ENCODE measurements around the gene GLUL.
"Not testable (repeated sequence)": the region's sequence is repeated elsewhere in the genome, so short reads cannot be mapped to it uniquely, and the experiment has no call there.

GLUL gene

DNA sequence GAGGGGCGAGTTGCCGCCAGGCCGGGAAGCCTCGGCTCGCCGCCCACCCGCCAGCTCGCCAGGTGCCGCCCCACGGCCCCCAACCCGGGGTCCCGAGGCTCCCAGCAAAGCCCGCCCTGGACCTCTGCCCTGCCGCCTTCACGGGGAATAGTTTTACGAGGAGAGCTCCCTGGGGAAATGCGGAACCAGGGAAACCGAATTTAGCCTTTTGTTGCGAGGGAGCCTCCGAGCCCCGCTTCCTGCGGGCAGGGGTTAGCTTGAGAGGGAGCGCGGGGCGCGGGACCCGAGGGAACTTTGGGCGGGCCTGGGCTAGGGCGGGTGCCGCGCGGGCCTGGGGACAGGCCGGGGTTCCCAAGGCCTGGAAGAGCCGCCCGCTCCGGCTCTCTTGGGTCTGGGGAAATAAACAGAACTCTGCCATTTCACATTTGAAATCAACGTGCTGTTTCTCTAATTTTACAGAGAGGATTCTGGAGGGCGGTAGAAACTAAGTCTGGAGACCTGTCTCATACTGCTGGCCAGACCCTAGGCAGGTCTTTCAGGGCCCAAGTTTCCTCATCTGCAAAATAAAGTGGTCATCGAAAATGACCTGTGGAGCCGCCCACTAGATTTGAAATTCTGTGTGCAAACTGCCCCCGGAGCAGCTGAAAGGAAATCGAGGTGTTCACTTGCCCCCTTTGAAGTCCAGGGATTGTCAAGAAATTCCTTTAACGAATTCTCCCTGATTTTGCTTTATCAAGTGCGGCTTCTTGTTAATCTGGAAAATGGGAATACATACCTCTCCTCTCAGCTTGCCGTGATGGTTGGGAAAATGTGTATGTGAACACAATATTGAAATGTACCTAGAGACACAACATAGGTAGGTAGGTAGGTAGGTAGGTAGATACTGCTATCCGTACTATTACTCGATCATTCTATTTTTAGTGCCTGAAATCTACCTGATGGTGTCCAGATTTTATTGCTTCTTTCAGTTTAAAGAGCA, 749 bp upstream of the GLUL start:
- DNase-seq: peak; percentile 66

DNA sequence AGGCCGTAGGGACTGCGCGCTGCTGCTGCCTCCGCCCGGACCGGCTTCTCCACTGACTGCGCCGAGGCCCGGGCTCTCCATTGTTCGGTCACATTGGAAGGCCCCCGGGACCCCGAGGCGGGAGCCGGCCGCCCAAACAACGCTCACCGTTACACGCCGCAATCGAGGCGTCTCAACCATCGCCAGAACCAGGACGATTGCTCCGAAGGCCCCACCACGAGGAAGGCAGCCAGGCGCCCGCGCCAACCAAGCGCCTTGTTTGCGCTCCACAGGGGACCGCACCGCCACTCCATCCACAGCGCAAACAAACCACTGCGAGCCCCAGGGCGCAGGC, 595 bp downstream of the GLUL start:
- no peak for DNase-seq

DNA sequence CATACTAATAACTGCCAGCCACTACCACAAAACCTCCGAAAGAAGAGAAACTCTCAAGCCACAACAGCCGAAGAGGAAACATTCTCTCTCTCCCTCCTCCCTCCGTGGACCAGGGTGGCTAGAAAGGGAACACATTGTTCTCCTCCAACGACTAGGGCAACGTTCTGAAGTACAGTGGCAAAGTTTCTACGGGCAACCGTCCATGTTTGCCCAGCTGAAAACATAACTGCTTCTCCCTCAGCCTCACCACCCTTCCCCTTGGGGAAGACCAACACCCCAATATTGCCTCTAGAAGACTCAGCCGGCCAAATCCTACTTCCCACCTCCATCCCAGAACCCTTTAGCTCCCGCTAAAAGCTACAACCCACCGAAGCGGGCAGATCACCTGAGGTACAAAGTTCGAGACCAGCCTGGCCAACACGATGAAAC, 2.0 kb downstream of the GLUL start:
- DNase-seq: no peak

DNA sequence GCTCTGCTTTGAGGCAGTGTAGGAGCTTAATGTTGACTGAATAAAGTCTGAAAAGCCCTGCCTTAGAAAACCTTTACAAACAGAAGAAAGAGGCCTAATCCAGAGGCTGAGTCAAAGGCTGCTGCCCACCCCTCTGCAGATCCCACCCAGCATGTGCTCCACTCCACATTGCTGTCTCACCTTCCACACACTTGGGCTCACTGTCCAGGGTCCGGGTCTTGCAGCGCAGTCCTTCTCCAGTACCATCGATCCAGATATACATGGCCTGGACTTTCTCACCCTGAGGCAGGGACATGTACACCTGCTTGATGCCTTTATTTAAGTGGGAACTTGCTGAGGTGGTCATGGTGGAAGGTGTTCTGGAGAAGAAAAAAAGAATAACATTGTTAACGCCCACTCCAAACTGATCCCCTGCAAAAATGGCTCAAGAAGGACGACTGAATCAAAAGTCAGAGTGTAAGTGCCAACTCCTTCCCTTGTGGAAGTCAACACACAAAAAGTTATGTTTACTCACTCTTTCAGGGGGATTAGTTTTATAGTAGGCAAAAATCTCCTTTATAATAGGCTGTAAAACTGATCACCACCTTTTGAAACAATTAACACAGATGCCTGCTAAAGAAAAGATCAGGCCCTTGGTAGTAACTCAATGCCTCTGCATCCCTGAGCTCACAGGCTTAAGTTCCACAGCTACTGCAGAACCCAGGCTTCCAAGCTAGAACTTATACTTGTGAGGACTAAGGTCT, 3.0 kb downstream of the GLUL start:
- no peak for DNase-seq

DNA sequence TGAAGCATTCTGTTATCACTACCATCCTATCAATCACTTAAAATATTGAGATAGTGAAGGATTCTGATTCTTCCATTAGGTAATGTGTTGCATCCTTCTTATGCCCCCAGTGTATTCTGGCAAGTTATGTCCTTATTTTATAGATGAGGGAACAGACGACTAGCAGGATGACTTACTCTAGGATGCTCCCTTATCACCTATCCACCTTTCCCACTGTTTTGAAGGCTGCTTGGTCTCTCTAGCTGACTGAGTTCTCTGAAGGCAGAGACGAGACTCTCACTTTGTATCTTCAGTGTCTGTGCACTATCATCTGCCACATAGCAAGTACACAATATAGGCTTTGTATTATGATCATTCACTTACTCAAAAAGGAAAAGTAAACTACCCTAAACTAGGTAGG, 4.0 kb downstream of the GLUL start:
- DNase-seq: no peak

DNA sequence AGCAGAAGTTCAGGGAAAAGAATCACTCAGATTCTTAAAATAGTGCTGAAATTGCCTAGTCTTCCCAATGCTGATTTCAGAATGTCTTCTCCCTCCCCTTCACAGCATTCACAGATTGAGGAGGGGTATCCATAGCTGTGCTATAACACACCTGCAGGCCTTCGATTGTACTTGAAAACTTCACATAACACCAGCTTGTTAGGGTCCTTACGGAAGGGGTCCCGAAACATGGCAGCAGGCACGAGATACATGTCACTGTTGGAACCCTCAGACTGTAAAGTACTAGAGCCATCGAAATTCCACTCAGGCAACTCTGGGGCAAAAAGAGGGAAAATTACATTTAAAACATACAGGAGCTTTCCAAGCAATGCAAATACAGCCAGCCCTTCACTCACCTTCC, 4.6 kb downstream of the GLUL start:
- no peak for DNase-seq

DNA sequence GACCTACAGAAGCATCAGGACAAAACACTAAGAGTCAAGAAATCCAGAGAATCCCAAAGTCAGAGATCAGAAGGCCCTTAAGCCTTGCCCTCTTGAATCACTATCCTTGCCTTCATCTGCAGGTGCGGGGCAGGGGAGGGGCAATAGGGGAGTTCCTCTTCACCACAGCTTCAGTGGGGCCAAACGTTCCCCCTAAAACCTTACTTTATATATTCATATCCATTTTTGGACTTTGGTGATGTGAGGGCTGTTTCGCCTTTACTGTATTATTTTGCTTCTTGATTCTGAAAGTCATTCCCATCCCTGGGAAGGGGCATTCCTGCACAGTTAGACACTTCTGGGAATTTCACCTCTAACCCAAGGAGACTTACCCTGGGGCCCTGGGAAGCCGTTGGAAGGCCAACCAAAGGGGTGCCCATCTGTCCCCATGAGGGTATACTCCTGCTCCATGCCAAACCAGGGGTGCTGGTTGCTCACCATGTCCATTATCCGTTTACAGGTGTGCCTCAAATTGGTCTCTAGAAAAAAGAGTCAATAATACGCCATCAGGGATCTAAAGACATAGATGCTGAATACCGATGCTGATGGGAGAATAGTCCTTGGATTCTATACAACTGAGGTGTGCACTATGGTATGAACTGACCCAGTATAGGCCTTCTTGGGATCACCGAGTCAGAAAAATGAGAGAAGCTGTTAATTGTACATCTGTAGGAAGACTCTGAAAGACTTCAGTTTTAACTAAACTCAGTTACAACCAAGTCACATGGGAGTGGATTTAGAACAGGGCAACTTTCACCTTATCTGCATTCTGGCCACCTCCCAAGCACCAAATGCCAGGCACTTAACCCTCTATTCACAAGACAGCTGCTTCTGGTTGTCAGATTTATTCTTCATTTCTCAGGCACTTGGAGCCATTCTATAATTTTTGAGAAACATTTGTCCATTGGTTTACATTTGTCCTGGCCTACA, 5.4 kb downstream of the GLUL start:
- DNase-seq: no peak

DNA sequence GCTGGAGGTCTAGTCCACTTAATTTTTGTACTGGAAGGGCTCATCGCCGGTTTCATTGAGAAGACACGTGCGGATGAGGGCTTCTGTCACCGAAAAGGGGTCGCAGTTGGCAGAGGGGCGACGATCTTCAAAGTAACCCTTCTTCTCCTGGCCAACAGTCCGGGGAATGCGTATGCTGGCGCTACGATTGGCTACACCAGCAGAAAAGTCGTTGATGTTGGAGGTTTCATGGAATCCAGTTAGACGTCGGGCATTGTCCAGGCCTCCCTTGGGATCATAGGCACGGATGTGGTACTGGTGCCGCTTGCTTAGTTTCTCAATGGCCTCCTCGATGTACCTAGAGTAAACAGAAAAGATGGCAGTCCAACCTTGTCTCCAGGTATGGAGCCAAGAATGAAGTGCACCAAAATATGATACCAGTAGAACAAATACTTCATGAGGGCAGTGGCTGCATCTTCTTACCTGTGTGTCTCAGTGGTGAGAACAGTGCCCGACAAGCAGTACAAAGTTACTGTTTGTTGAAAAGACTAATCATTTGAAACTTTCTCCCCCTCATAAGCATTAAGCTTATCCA, 7.1 kb downstream of the GLUL start:
- DNase-seq: no peak

DNA sequence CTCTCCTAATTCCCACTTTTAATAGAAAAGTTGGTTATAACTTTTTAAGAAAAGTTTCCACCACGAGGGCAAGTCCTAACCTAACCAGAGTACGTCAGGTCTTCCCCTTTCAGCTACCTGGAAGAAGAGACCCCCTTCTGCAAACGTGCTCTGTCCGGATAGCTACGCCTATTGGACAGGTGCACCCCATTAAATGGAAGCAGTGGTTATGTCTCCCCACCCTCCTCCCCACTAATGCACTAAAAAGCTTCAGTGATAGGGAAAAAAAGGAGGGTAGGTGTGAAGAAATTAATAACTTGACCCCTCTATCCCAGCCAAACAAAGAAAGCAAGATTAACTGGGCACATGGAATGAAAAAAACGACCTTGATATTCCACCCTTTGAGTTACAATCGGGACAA, 7.7 kb downstream of the GLUL start:
- no peak for DNase-seq

DNA sequence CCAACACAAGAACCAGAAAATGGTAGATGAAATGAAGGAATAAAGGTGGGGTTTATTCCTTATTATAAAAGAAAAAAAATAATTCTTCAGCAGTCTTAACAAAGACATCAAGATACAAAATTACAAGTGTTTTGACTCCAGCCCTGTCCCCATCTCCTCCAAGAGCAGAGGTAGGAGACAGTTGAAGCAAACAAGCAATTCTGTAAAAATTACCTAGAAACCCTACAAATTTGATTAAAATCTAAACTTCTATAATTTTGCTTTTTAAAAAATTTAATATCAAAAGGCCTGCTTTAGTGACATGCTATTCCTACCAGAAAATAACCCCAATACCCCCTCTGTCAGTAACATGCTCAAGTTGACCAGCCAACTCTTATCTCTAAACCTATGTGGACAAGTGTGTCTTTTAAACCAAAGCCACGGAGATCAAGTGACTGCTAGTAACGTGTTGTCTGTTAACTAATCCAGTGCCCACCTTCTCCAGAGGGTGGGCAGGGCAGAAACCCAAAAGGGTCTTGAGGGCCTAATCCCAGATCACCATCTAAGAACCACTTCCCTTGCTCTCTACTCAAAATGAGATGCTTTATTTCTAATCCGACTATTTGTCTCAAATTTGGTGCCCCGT, 8.4 kb downstream of the GLUL start:
- no peak for DNase-seq

DNA sequence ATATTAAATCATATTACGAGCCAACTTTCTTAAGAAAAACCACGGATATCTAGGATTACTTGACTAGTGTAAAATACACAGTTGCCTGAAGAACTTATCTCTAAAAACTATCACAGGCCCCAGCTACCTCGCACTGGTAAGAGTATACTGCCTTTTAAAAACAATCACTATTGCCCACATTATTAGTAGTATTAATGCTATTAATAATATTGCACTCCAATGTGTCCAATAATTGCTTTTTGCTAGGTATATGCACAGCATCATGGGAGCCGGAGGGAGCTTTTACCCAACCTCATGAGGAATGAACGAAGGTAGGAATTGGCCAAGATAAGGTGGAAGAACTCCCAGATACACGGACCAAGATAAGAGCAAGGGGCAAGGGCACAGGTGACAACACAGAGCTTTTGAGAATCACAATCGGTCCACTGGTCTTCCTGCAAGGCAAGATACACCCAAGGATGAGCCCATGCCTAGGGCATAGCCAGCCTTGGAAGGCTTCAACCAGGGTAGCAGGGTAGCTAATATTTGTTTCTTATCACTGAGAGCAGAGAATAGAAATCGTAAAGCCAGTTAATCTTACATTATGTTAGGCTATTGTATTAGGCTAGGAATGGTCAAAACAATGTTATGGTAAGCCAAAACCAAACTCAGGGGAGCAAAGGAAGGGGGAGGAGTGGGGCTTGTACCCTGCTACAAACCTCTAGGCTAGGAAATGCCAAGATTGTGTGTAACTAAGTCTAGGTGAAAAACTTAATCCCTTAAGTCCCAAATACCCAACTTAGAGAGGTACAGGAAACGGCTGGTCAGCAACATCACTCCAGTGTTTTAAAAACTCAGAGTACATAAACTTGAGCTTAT, 9.4 kb downstream of the GLUL start:
- DNase-seq: no peak

DNA sequence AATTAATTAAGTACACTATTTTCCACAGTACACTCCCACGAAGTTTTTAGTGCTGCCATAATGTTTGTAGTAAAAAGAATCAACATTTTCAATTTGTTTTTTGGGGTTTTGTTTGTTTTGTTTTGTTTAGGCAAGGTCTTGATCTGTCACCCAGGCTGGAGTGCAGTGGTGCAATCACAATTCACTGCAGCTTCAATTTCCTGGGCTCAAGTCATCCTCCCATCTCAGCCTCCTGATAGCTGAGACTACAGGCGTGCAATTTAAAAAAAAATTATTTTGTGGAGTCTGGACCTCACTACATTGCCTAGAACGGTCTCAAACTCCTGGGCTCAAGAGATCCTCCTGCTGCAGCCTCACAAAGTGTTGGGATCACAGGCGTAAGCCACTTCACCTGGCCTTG, 11.4 kb downstream of the GLUL start:
- no peak for DNase-seq

DNA sequence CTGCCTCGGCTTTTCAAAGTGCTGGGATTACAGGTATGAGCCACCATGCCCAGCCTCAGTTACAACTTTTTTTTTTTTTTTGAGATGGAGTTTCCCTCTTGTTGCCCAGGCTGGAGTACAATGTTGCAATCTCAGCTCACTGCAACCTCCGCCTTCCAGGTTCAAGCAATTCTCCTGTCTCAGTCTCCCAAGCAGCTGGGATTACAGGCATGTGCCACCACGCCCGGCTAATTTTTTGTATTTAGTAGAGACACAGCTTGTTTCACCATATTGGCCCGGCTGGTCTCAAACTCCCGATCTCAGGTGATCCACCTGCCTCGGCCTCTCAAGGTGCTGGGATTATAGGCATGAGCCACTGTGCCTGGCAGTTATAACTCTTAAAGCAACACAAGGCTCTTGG, 11.8 kb downstream of the GLUL start:
- DNase-seq: not testable (repeated sequence)

DNA sequence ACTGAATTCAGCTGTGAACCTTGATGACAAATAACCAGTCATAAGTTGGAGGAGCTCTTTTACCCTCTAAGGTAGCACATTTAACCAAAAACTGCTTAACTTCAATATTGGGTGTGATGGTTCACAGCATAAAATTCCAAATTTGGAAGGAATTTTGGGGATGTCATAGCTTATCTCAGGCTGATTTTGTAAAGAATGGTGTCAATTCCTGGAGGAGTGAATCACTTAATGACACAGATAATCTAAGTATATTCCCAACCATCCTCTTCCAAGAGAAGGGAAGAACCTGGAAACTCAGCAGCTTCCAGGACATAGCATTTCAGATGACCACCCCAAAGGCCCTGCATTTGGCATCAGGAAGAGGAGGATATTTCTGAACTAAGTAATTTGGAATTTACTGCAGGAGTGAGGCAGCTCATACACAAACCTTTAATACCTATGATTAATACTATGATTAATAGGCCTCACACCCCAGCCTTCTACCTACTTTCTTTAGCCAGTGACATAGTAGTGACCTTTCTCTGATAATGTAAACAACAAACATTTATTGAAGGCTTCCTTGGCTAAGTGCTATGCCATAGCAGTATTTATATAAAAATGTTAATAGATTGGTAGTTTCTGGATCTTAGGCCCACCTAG, 14.5 kb downstream of the GLUL start:
- no peak for DNase-seq

DNA sequence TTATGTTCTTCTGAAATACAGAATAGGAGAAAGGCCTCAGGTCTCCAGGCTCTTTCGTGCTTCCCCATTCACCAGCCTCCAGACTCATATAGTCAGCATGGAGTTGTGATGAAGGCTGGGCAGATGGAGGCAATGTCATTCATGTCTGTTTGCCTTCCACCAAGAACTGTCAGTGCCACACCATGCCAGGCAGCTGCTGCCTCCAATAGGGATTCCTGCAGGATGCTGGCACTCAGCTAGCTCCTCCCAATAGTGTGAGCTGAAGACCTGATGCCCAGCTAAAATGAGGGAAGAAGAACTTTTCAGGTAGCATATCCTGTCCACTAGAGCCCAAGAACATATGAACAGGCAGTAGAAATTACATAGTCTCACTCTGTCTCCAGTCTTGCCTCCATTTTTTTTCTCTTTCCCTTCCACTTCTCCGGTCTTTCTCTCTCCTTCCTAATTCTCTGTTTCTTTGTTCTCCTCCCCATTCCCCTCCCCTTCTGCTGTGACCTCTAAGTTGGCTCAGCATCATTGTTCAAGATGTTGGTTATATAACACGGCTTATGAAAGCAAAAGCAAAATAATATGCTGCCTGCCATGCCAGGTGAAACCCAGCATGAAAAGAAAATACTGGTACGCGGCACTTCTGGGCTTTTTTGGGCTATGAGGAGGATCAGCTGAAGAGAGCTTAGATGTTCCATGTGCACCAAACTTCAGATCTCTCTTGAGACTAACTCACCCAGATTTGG, 17.3 kb downstream of the GLUL start:
- DNase-seq: no peak

DNA sequence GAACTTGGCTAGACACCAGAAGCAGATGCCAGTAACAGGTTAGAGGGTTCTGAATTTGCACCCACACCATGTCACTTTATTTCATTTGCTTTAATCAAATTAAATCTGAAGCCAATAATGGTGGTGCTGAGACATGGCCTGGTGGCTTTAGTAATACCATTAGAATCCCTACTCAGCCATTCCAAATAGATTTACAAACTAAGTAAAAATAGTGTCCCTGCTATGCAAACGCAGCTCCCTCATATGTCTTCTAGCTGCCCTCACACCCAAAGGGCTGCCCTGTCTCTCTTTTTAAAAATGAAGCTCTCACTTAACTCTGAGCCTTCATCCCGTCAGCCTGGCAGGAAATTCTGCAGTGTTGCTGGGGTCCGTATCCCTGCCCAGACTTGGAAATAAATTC, 21.1 kb downstream of the GLUL start:
- no peak for DNase-seq

DNA sequence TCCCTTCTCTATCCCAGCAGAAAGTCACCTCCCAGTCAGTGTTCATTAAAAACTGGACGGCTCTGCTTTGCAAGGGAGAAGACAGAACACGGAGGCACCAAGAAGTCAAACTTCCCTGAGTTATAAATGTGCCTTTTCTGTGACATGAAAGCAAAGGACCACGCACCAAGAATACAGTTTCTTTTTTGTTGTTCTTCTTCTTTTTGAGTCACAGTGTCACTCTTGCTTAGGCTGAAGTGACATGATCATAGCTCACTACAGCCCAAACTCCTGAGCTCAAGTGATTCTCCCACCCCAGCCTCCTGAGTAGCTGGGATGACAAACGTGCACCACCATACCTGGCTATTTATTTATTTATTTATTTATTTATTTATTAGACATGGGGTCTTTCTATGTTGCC, 22.7 kb downstream of the GLUL start:
- DNase-seq: no peak

DNA sequence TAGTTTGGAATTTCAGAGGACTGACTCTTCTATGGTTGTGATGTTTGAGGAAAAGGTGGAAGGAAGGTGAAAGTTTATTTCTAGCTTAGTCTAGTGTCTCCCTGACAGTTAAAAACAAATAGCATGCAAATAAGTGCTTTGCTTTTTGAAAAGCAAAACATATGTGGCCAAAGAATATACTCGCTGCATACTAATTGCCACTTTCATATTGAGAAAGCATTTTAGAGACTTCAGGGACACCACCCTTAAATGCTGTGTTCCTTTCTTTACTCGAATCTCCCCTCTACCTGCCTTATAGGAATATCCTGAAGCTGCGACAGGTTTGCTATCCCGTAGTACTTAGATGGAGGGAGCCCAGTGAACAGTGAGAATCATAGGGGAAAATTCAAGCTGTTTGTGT, 23.2 kb downstream of the GLUL start:
- DNase-seq: no peak

DNA sequence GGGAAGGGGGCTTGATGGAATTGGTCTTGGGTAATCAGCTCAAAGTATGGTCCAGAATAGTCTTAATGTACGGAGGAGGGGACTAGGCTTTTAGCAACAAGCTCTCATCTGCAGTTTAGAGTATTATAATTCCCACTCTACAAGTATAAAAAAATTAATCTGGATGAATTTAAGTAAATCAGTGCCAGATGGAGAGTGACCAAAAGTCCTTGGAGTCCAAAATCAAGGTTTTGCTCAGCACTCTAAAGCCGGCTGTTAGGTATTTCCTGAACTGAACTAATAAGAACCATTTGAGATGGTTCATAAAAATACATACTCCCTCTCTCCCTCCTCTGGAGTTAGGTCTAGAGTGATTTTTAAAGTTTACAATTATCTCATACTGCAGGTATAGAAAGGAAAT, 23.7 kb downstream of the GLUL start:
- DNase-seq: no peak

DNA sequence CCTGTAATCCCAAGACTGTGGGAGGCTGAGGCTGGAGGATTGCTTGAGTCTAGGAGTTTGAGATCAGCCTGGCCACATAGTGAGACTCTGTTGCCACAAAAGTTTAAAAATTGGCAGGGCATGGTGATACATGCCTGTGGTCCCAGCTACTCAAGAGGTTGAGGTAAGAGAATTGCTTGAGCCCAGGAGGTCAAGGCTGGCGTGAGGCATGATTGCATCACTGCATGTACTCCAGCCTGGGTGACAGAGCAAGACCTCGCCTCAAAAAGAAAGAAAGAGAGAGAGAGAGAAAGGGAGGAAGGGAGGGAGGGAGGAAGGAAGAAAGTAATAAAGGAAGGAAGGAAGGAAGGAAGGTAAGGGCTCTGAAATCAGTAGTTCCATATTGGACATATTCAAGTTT, 25.0 kb downstream of the GLUL start:
- DNase-seq: no peak

Data from activated CD8-positive, alpha-beta memory T cell treated with anti-CD3 and anti-CD28 coated beads for 24 hours (primary cell).